OCI-LY7 (cell line): ENCODE results near the gene RNPEPL1. TPM values are rescaled to one million over a fixed set of nuclear protein-coding genes. Genes with fewer than 3 reads are reported as not detected.

ENCODE experiments used
- BruUV-seq: library from RNA; stranded (reverse); fragments of 400-500 nt; replicated peaks from 2 replicates; lab custom pipeline; 2021; lab: Mats Ljungman, UMichigan
- CTCF ChIA-PET: fragments of 300-600 bp; sonication (Branson Sonifier 250); formaldehyde crosslinking; loops from one replicate; lab custom pipeline; 2022; ENCODE audit warnings: antibody characterized with exemption; ENCODE audit not compliant: unreplicated experiment; lab: Charles Lee
- POLR2A ChIA-PET: fragments of 300-600 bp; sonication (Branson Sonifier 250); formaldehyde crosslinking; loops from one replicate; lab custom pipeline; 2022; ENCODE audit warnings: antibody characterized with exemption; lab: Charles Lee
- DNase-seq: peaks from one replicate; pipeline ENCODE4 v3.0.0-alpha.2; 2015; ENCODE audit warnings: low spot score
- H2AFZ ChIP-seq: fragments of 200-600 bp; sonication (generic), shearing (Covaris generic); 2 replicates; pipeline ENCODE4 v1.6.1; 2014; ENCODE audit warnings: mild to moderate bottlenecking, antibody characterized with exemption, low read length, moderate library complexity
- H3K27ac ChIP-seq: fragments of 200-600 bp; sonication (generic); 2 replicates; pipeline ENCODE4 v1.5.1; 2014; ENCODE audit warnings: mixed run types, low read depth, mild to moderate bottlenecking, moderate library complexity, low read length, inconsistent platforms; ENCODE audit not compliant: poor library complexity, severe bottlenecking
- H3K36me3 ChIP-seq: fragments of 200-600 bp; sonication (generic); 2 replicates; pipeline ENCODE4 v1.6.1; 2014; ENCODE audit warnings: mild to moderate bottlenecking, antibody characterized with exemption, low read length, moderate library complexity, mixed read lengths; ENCODE audit not compliant: insufficient read depth
- H3K4me1 ChIP-seq: fragments of 200-600 bp; sonication (generic); 2 replicates; pipeline ENCODE4 v1.5.1; 2014; ENCODE audit warnings: mild to moderate bottlenecking, low read length; ENCODE audit not compliant: insufficient read depth, poor library complexity, severe bottlenecking
- H3K4me2 ChIP-seq: fragments of 200-600 bp; sonication (generic); 2 replicates; pipeline ENCODE4 v1.6.1; 2014; ENCODE audit warnings: mild to moderate bottlenecking, low read length
- H3K4me3 ChIP-seq: fragments of 200-600 bp; sonication (generic); 2 replicates; pipeline ENCODE4 v1.5.1; 2014; ENCODE audit warnings: mild to moderate bottlenecking, low read depth, low read length; ENCODE audit not compliant: poor library complexity, severe bottlenecking
- H3K79me2 ChIP-seq: fragments of 200-600 bp; sonication (generic); 2 replicates; pipeline ENCODE4 v1.6.1; 2016; ENCODE audit warnings: low read depth, mild to moderate bottlenecking, low read length, moderate library complexity, mixed read lengths; ENCODE audit not compliant: insufficient read depth
- H3K9me2 ChIP-seq: fragments of 200-600 bp; sonication (generic); 2 replicates; pipeline ENCODE4 v1.6.1; 2016; ENCODE audit warnings: mild to moderate bottlenecking, low read length, mixed read lengths; ENCODE audit not compliant: insufficient read depth
- H3K9me3 ChIP-seq: fragments of 200-600 bp; sonication (generic); 2 replicates; pipeline ENCODE4 v1.6.1; 2014; ENCODE audit warnings: mild to moderate bottlenecking, mixed run types, low read length, mixed read lengths
- H4K20me1 ChIP-seq: fragments of 200-600 bp; sonication (generic); 2 replicates; pipeline ENCODE4 v1.6.1; 2014; ENCODE audit warnings: mild to moderate bottlenecking, antibody characterized with exemption, low read length, moderate library complexity, mixed read lengths; ENCODE audit not compliant: insufficient read depth
- CTCF ChIP-seq: fragments of 200-600 bp; sonication (generic); conservative IDR thresholded peaks from 2 replicates; pipeline ENCODE4 v1.5.1; 2014; ENCODE audit warnings: mild to moderate bottlenecking, antibody characterized with exemption, low read length, moderate library complexity, mixed read lengths
- EZH2phosphoT487 ChIP-seq: fragments of 200-600 bp; sonication (generic); IDR thresholded peaks from 2 replicates; pipeline ENCODE4 v1.6.1; 2018; ENCODE audit warnings: low read depth, borderline replicate concordance, mild to moderate bottlenecking, mixed run types, antibody characterized with exemption, low read length, moderate library complexity, mixed read lengths
- intact Hi-C: fragments of 100-400 bp; cut with micrococcal nuclease; formaldehyde crosslinking; loops from one replicate; pipeline ENCODE4 v1.10.0; 2022; ENCODE audit not compliant: unreplicated experiment
- total RNA-seq, 2 experiments: library from RNA; depleted of rRNA in 1 of 2; stranded (reverse); fragments of >200 nt in 1 of 2; shearing (Covaris generic) in 1 of 2; gene quantifications; 2 replicates each; pipeline ENCODE4 v1.2.3, GENCODE V29; 2014 to 2022

Gene RNPEPL1
- total RNA-seq, 2 experiments from 2014 or later: 41.9 to 51.8 TPM

- Histone ChIP-seq H3K9me3 (no peaks in the 10 kb centered on the region; the same call in 1 of the 2 replicates), H2AFZ (no peak overlapping the region), H3K9me2 (no peaks in the 10 kb centered on the region), H3K4me3 (no peak overlapping the region), H3K79me2 (no peaks in the 10 kb centered on the region), H4K20me1 (no peaks in the 10 kb centered on the region), H3K4me1 (peaks cover 6% of the 10 kb centered on the region), H3K27ac (no peak overlapping the region), H3K36me3 (no peaks in the 10 kb centered on the region), H3K4me2 (no peak overlapping the region)
- BruUV-seq: no TSS peak
- TF ChIP-seq CTCF (no peak), EZH2phosphoT487 (no peak)
- CTCF ChIA-PET: no interaction called here
- intact Hi-C loops: loop anchor here (2.0 kb wide), 1 partner anchor 33 kb away; the partner anchor contains the start of gene CAPN10
- POLR2A ChIA-PET: no interaction called here
- DNase-seq: no peak
Measured at GRCh38 chr2:240620149-240620731, 52.0 kb downstream of the RNPEPL1 start.

- H3K9me2 ChIP-seq: no peaks in the 10 kb centered on the region
- BruUV-seq: no TSS peak
- H4K20me1 ChIP-seq: no peaks in the 10 kb centered on the region
- no peak overlapping the region for H3K4me2 ChIP-seq
- peaks cover 6% of the 10 kb centered on the region for H3K4me1 ChIP-seq
- no peaks in the 10 kb centered on the region; the same call in 1 of the 2 replicates for H3K9me3 ChIP-seq
- ChIA-PET POLR2A (no interaction called here), CTCF (no interaction called here)
- no peak overlapping the region for H2AFZ ChIP-seq
- H3K4me3 ChIP-seq: no peak overlapping the region
- H3K27ac ChIP-seq: no peak overlapping the region
- intact Hi-C loops: loop anchor here (2.0 kb wide), 1 partner anchor 34 kb away; the partner anchor contains the start of gene CAPN10
- H3K36me3 ChIP-seq: no peaks in the 10 kb centered on the region
- H3K79me2 ChIP-seq: no peaks in the 10 kb centered on the region
- TF ChIP-seq CTCF: no peak
- no peak for TF ChIP-seq EZH2phosphoT487
- DNase-seq: no peak
Measured at GRCh38 chr2:240620859-240621258, 52.6 kb downstream of the RNPEPL1 start.

- H3K4me2 ChIP-seq: no peak overlapping the region
- no peak overlapping the region for H3K27ac ChIP-seq
- DNase-seq: no peak
- H3K36me3 ChIP-seq: no peaks in the 10 kb centered on the region
- H3K9me2 ChIP-seq: no peaks in the 10 kb centered on the region
- H2AFZ ChIP-seq: no peak overlapping the region
- no TSS peak for BruUV-seq
- no peak overlapping the region for H3K4me3 ChIP-seq
- no peaks in the 10 kb centered on the region; the same call in 1 of the 2 replicates for H3K9me3 ChIP-seq
- intact Hi-C loops: no loop called here
- no peaks in the 10 kb centered on the region for H4K20me1 ChIP-seq
- peaks cover 6% of the 10 kb centered on the region for H3K4me1 ChIP-seq
- ChIA-PET POLR2A (interaction anchor here (0.6 to 1.0 kb wide), 4 partner anchors 35 to 1082 kb away, joined by 3 read pairs; partner anchors contain the start of gene CAPN10), CTCF (no interaction called here)
- TF ChIP-seq CTCF (no peak), EZH2phosphoT487 (no peak)
- no peaks in the 10 kb centered on the region for H3K79me2 ChIP-seq
Measured at GRCh38 chr2:240622060-240622411, 53.8 kb downstream of the RNPEPL1 start.
